HG02642 (cell line): ENCODE results near the gene DKK3.
A peak's percentile ranks its signal among the peaks of the same experiment; 100 is the strongest.

Experiments used
- ATAC-seq: cut with Tn5 transposase; IDR thresholded peaks from one replicate; pipeline ENCODE4 v1.9.1; 2021; ENCODE audit warnings: mild to moderate bottlenecking; ENCODE audit not compliant: unreplicated experiment, poor library complexity

DKK3 gene

GRCh38 chr11:11971906-11972547, 36.4 kb downstream of the DKK3 start:
- ATAC-seq = no peak

- ATAC-seq = no peak
Observed at GRCh38 chr11:11970556-11970955, 37.9 kb downstream of the DKK3 start.

GRCh38 chr11:11969380-11970215, 38.8 kb downstream of the DKK3 start:
- no peak for ATAC-seq

GRCh38 chr11:11968511-11969280, 39.7 kb downstream of the DKK3 start:
- no peak for ATAC-seq

- no peak for ATAC-seq
Observed at GRCh38 chr11:11967669-11968510, 40.5 kb downstream of the DKK3 start.

GRCh38 chr11:11966826-11967668, 41.4 kb downstream of the DKK3 start:
- peak; percentile 95 for ATAC-seq

- no peak for ATAC-seq
Observed at GRCh38 chr11:11966354-11966741, 42.1 kb downstream of the DKK3 start.

- no peak for ATAC-seq
Observed at GRCh38 chr11:11965656-11966353, 42.6 kb downstream of the DKK3 start.

- ATAC-seq = no peak
Observed at GRCh38 chr11:11965192-11965591, 43.2 kb downstream of the DKK3 start.

GRCh38 chr11:11964774-11965150, 43.7 kb downstream of the DKK3 start:
- ATAC-seq = no peak

- ATAC-seq = no peak
Observed at GRCh38 chr11:11963842-11964773, 44.3 kb downstream of the DKK3 start.

- no peak for ATAC-seq
Observed at GRCh38 chr11:11963067-11963466, 45.4 kb downstream of the DKK3 start.

GRCh38 chr11:11961399-11962028, 46.9 kb downstream of the DKK3 start:
- ATAC-seq = no peak

- ATAC-seq = no peak
Observed at GRCh38 chr11:11960687-11961086, 47.7 kb downstream of the DKK3 start.

- ATAC-seq = no peak
Observed at GRCh38 chr11:11959601-11960000, 48.8 kb downstream of the DKK3 start.

GRCh38 chr11:11958403-11959231, 49.8 kb downstream of the DKK3 start:
- no peak for ATAC-seq
